ENCODE measurements around the gene PANK4.

PANK4 gene

DNA sequence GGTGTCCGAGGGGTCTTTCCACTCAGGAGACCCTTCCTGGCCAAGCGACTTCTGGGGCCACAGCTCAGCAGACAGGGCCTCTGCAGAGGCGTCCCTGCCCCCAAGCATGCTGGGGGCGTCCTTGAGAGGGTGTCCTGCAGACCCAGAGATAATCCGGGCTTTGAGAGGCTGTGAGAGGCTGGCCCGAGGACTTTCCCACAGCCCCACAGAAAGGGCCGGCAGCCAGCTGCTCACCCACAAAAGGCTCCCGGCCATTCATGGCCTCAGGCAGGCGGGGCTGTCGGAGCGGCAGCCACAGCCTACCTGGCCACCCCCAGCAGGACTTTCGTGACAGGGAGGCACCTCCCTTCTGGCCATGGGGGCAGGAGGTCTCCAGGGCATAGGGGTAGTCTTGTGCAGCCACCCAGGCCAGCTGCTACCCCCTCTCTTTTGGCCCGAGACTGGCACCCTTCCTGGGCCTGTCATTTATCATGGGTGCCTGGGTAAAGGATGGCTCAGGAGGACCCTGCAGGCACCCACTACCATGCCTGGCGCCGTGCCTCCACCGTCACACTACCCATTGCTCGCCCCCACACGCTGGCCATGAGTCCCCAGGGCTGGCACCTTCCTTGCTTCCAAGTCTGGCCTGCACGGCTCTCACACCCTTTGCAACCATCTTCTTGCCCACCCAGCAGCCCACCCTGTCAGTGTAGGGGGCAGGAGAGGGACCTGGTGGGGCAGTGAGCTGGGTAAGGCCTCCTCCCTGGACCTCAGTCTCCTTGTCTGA is 18.7 kb upstream of the PANK4 start:
- DNase-seq (ENCODE audit: low read depth, low spot score): no peak

DNA sequence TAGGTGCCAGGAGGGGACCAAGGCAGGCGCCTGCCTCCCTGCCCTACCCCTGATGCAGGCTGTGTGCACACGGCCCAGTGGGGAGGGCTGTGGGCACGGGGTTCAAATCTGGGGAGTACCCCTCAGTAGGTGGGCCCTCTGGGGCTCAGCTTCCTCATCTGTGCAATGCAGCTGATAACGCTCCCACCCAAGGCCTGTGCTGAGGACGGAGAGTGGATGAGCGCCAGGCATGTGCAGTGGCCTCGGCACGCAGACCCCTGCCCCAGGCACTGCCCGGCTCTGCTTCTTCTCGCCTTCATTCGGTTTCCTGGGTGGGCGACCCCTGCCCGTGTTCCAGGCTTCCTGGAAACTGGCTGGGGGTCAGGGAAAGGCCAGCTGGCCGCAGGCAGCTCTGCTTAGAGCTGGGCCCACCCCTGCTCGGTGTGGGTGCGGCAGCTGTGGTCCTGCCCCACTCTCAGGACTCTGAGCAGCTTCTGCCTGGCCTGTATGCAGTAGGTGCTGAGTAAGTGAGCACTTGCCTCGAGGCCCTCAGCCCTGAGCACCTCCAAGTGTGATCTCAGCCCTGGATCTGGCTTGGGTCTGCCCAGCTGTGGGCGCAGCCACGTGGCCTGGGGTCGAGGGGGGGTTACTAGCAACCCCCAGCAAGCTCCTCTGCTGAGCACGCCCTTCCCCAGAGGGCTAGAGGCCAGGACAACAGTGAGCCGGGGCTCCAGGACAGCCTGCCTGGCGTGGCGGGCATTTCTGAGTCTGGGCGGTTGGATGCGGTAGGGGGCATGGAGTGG is 17.9 kb upstream of the PANK4 start:
- DNase-seq (ENCODE audit: low read depth, low spot score): no peak

DNA sequence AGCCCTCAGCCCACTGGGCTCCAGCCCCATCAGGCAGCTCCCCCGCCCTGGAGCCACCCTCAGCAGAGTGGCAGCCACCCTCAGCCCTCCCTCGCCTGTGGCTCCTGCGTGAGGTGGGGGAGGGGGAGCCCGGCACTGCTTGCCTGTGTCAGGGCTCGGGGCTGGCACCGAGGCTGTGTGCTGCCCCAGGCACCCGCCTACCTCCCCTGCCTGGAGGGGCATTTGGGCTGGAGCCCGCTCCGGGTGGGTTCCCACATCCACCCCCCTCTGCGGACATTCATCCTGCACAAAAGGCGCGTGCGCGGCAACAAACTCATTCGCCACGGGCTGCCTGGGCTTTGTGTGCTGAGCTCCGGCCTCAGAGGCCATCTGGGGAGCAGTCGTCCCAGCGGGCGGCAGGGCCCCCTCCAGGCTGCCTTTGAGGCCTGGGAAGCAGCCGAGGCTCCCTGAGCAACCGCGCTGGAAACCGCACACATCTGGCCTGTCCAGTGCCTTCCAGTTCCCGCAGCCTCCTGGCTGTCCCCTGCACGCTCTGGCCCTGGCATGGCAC is 17.2 kb upstream of the PANK4 start:
- no peak for DNase-seq (ENCODE audit: low read depth, low spot score)

DNA sequence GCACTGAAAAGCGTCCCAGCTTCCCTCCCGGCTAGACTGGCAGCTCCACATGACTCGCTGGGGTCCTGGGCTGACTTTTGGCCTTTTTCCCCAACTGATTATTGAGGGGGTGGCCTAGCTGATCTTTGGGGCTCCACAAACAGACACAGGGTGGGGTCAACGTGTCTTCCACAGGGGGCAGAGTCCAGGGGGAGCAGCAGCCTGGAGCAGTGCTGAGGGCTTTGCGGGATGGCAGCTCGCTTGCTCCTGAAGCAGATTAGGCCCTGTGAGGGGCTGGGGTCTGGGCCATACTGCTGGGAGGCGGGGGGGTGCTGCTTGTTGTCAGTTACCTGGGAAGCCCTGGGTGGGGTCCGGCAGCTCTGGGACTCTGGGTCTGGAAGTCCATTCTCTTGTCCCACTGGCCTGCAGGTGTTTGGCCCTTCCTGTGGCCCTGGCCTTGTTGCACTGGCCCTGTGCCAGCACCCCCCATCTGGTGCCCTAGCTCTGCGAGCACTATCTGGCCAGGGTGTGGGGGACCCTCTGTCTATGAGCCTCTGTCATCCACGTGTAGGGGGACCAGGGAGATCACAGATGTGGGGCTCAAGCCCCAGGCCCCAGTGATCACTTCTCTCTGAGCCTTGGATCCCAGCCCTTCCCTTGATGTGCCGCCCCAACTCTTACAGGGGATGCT is 16.0 kb upstream of the PANK4 start:
- DNase-seq (ENCODE audit: low read depth, low spot score): no peak

DNA sequence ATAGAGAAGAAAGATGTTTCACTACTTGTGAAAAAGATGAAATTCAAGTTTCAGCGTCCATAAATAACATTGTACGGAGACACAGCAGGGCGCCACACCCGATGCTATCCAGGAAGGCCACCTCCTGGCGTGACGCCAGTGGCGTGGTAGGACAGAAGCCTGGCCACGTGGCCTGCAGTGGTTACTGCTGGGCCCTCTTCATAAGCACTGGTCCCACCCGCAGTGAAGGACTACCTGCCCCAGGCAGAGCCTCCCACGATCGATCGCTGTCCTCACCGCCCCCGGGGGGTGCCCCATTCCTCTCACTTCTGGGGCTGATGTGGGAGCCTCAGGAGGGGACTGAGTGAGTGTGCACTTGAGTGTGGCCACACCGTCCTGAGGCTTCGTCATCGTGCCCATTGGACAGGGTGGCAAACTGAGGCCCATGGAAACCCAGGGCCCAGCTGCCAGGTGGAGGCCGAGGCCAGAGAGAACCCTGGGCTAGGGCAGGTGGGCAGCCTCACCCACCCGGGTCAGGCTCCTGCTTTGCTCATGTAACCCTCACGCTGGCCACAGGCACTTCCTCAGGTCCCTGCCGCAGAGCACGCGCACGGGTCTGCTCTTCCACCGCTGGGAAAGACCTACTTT is 15.3 kb upstream of the PANK4 start:
- DNase-seq (ENCODE audit: low read depth, low spot score): no peak

DNA sequence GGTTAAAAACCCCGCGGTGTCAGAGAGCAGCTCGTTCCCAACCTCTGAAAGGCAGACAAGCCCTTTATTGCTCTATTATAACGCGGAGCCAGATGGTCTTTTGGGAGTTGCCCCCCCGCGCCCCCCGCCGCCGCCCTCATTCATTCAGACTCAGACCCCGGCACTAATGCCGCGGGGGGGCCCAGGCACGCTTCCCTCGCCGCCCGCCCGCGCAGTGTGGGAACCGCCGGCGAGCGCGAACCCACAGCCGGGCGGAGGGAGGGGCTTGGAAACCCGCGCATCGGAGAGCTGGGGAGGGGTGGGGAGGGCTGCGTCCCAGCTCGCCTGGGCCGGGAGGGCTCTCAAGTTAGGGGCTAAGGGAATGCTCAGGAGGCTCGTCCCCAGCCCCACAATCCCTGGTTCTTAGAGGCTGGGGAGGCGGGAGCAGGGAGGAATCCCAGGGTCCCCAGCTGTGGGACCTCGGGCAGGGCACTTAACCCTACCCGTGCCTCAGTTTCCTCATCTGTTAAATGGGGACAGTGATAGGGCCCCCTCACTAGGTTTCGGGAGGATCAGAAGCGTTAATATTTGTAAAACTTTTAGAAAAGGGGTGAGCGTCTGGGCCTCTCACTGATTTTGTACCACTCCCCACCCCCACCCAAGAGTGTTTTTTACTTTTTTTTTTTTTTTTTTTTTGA is 14.6 kb upstream of the PANK4 start:
- DNase-seq (ENCODE audit: low read depth, low spot score): no peak

DNA sequence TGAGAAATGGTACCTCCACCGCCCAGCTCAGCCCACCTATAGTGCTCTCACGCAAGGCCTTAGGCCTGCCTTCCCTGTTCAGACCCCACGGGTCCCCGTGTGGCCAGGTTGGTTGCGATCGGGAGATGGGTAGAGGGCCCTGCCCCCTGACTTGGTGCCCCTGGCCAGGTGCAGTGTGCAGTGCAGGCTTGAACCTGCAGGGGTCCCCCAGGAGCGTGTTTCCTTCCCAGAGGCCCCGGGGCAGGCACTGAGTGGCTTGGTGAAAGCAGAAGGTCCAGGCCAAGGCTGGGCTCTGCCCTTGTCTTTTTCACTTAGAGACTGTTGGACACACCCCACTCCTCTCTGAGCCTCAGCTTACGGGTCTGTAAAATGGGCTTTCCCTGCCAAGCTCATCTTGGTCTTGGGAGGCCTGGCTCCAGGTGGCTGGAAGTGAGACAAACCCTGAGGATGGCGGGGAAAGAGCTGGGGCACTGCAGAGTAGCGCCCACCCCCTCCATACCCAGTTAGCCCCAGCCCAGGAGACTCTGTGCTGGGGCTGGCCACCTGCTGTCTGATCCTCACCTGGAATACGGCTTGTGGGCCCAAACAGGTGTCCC is 13.0 kb upstream of the PANK4 start:
- DNase-seq (ENCODE audit: low read depth, low spot score): no peak

DNA sequence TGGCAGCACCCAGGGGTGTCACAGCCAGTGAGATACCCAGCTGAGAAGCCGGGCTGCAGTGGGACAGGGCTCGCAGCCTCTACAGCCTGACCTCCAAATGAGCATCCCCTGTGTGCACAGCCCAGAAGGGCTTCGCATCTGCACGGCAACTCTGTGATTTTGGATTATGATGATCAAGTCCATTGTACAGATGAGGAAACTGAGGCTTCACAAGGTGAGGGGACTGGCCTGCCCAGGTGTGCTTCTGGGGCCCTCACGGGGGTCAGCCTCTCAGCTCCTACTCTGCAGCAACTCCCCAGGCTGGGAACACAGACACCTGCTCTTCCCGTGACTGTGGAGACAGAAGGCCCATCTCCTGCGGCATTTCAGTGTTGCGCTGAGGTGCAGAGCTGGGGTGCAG is 12.5 kb upstream of the PANK4 start:
- no peak for DNase-seq (ENCODE audit: low read depth, low spot score)

DNA sequence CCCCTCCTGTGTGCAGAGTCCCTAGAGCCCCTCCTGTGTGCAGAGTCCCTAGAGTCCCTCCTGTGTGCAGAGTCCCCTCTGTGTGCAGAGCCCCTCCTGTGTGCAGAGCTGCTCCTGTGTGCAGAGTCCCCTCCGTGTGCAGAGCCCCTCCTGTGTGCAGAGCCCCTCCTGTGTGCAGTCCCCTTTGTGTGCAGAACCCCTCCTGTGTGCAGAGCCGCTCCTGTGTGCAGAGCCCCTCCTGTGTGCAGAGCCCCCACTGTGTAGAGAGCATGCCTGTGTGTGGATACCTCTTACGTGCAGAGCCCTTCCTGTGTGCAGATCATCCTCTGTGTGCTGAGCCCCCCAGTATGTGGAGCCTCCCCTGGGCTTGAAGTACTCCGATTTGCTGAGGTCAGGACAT is 12.0 kb upstream of the PANK4 start:
- DNase-seq (ENCODE audit: low read depth, low spot score): no peak

DNA sequence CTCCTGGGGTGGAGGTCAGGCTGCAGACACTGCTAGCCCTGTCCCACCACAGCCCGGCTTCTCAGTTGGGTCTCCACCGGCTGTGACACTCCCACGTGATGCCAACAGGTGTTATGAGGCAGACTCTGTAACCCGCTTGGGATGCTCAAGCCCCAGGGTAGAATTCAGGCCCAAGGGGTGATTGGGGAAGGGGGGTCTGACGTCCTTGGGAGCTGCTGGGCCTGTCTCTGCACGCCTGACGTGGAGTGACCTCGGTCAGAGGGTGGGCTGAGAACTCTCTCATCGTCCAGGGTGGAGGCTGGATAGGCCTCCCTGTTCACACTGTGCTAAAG is 11.4 kb upstream of the PANK4 start:
- DNase-seq (ENCODE audit: low read depth, low spot score): no peak

DNA sequence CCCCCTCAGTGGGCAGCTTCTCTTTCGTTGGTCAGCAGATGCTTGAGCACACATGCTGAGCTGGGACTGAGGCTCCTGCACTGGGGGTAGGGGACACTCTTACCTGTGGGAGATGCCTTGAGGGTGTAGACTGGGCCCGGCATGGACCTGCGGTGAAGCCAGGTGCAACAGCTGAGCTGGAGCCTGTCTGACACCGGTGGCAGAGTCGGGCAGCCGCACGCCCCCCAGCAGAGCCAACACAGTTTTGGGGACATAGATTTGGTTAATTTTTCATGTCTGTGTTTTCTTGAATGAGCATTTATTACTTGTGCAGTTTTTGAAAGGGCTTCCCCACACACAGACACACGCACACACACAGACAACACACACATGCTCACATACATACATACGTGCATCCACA is 9.6 kb upstream of the PANK4 start:
- no peak for DNase-seq (ENCODE audit: low read depth, low spot score)

DNA sequence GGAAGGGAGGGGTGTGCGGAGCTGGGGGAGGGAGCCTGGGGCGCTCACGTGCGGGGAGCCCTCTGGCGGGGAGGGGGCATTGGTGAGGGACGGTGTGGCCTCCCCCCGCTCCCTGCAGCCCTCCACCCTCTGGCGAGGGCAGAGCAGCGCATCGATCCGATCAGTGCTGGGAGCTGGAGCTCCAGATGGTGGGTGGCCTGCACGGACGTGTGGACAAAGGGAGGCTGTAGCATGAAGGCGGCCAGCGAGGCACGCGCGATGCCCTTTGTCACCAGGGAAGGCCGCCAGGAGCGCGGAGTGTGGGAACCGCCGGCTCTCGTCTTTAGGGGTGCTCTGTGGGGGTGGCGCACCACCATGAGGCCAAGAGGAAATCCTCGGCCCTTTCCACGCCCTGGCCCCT is 9.1 kb upstream of the PANK4 start:
- DNase-seq (ENCODE audit: low read depth, low spot score): no peak

DNA sequence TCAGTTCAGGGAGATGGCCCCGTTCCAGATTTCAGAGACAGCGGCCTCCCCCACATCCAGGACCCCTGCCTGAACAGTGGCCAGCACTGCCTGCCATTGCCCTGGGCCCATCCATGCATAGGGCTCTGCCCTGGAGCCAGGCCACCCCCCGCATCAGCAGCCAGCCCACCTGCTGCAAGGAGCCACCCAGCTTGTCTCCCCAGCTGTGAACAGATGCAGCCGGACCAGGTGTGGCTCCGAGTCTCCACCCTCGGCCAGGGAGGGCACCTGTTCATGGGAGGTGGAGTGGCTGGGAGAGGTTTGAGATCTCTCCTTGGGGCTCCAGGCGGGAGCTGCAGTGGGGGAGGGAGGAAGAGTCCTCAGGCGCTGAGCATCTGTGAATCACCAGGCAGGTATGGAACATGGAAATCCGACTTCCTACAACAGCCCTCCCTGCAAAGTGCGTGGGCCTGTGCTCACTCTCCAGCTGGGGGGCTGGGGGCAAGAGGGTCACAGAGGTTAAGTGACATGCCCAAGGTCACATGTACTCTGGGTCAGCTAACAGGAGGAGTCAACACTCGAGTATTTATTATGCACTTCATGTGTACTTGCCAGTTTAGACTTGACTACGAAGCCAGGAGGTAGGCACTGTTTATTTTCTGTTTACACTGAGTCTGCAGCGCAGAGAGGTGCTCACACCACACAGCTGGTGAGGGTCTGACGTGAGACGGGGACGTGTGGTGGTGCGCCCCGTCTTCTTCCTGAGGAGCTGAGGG is 8.5 kb upstream of the PANK4 start:
- DNase-seq (ENCODE audit: low read depth, low spot score): no peak

DNA sequence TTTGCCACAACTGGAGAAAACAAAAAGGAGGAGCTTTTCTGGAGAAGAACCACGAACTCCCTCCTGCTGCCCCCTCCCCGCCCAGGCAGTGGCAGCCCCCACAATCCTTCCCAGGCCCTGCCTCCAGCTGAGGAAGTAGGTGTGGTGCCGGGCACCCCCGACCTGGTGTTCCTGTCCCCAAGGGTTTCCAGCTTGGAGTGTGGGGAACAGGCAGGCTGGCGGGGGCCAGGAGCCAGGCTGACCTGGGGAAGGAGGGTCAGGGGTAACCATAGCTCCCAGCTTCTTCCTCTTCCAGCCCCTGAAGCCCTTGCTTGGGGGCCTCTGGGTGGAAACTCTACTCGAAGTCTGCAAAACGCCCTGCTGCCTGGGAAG is 7.9 kb upstream of the PANK4 start:
- no peak for DNase-seq (ENCODE audit: low read depth, low spot score)

DNA sequence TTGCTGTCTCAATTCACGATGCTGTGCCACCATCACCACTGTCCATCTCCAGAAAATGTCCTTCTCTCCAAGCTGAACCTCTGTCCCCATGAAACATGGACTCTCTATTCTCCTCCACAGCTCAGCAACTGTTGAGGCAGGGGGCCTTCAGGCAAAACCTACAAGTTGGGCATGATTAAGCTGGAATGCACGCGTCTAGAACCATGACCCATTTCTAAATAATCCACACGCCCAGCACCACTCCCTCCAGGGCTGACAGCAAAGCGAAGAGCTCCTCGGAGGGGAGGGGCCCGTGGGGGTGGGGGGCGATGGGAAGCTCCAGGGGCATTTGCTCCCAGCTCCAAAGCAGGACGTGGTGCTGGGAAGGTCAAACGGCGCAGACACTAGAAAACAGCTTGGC is 7.0 kb upstream of the PANK4 start:
- no peak for DNase-seq (ENCODE audit: low read depth, low spot score)

DNA sequence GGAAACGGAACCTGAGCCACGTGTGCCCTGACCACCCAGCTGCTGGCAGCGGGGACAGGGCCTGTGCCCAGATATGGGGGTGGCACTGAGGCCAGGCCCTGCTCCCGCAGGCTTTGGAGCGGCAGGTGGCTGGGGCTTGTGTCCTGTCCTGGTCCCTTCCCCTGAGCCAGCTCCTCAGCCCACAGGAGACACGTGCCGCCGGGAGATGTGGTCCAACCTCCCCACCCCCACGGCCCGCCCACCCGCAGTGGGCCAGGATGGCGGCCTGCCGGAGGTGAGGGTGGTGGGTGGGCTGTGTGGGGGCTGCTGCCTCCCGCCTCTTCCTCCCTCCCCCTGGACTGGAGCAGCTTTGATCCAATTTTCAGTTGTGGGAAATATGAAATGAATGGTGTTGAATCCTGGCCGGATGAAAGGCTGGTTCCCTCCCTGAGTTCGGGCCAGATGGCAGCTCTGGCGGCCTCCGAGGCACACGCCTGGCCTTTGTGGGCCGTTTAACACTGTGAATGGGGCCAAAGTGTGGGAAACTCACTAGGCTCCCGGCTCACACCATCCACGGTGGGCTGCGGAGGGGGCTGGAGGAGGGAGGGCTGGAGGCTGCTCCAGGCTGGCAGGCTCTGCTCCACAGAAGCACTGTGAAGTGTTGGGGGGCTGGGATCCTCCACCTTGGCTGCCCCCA is 6.2 kb upstream of the PANK4 start:
- no peak for DNase-seq (ENCODE audit: low read depth, low spot score)

DNA sequence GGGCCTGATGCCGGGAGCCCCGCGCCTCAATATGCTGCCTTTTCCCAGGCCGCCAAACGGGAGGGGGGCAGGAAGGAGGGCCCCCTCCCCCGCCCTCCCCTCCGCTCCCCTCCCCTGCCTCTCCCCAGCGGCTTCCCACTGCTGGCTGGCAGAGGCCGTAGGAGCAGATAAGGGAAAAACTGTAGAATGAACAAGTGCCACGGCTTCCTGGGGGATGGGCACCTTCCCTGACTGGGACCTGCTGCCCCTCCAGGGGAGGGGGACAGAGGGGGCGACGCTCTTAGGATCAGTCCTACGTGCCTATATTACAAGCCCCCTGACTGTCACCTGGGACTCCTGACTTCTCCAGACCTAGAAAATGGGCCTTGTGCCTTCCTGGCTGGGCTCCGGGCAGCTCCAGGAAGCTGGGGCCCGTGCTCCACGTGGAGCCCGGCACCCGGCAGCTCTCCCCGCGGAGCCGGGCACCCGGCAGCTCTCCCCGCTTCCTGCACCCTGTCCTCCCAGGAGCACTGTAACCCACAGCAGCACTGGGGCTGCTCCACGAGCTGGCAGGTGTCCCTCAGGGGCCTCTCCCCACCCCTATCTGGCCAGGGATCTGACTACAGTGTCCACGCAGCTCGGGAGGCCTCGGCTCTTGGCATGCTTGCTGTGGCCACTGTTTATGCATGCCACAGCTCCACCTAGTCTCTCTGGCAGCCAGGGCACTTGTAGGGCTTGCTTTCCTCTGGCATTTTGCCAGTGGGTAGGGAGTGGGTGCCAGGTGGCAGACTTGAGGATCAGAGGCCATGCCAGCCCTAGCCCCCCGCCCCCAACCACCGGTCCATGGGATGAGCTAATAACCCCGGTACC is 4.3 kb upstream of the PANK4 start:
- no peak for DNase-seq (ENCODE audit: low read depth, low spot score)

DNA sequence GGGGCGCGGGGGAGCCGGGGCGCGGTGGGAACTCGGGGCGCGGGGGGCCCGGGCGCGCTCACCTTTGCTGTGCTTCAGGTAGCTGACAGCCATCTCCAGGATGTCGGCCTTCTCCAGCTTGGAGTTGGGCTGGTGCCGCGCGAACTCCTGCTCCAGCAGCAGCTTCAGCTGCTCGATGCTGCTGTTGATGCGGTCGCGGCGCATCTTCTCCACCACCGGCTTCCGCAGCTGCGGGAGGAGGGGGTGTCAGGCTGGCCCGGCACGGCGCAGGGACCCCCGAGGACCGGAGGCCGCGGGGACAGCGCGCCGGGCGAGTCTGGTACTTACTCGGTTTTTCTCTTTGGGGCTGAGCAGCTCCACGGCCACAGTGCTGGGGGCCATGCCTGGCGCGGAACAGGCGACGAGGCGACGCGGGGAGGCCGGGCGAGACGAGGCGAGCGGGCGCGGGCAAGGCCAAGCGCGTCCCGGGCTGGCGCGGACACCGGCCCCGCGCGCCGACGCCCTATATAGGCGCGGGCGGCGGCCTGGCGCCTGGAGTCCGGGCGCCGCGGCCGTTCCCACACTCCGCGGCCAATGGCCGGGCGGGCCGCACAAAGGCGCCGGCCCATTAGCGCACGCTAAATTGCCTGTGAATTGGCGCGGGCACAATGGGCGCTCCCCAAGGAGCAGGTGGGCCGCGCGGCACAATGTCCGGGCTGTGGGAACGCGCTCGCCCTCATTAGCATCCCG is 3.6 kb upstream of the PANK4 start, which contains the start of gene HES5:
TSS of gene HES5 (minus strand) at position 480 of the 729 bp plus-strand sequence. CDS start at position 381, 99 bp downstream.
- no peak for DNase-seq (ENCODE audit: low read depth, low spot score)

All from activated naive CD8-positive, alpha-beta T cell treated with anti-CD3 and anti-CD28 coated beads, Interleukin-2, amount 50 U/mL, for 16 hours (primary cell).